Measurements from ENCODE around the gene RSAD1.

DNA sequence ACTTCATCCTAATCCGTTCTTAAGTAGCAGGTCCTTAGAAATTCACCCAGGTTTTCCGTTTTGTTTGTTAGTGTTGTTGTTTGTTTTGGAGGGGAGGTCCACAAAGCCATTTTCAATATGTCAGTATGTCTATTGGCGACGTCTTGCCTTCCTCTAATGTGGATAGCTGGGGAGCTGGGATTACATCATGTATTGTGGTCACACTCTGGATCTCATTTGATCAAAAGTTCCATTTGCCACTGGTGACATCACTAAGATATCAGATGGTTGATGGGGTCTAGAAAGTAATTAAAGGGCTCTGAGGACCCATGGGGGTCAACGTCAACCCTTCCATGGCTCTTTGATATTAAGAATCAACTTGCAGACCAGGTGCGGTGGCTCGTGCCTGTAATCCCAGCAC lies 51.2 kb downstream of the RSAD1 start:
- TF ChIP-seq, protein P1, sequence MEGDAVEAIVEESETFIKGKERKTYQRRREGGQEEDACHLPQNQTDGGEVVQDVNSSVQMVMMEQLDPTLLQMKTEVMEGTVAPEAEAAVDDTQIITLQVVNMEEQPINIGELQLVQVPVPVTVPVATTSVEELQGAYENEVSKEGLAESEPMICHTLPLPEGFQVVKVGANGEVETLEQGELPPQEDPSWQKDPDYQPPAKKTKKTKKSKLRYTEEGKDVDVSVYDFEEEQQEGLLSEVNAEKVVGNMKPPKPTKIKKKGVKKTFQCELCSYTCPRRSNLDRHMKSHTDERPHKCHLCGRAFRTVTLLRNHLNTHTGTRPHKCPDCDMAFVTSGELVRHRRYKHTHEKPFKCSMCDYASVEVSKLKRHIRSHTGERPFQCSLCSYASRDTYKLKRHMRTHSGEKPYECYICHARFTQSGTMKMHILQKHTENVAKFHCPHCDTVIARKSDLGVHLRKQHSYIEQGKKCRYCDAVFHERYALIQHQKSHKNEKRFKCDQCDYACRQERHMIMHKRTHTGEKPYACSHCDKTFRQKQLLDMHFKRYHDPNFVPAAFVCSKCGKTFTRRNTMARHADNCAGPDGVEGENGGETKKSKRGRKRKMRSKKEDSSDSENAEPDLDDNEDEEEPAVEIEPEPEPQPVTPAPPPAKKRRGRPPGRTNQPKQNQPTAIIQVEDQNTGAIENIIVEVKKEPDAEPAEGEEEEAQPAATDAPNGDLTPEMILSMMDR (IDR thresholded peaks at IDR 0.05; ENCODE audit: borderline replicate concordance, extremely low read depth, low read length, poor library complexity, severe bottlenecking): no peak
- TF ChIP-seq EZH2 (IDR thresholded peaks at IDR 0.05; ENCODE audit: borderline replicate concordance, low read depth, low read length, severe bottlenecking): no peak
